ENCODE results near the gene VDR. TPM values are rescaled to one million over a fixed set of nuclear protein-coding genes. Genes with fewer than 3 reads are reported as not detected.

VDR gene
- polyA plus RNA-seq, 3 donors, result 6.0 to 14.8 (median 12.8) TPM

- Histone ChIP-seq H3K27ac (ENCODE audit: low read depth in 1 of 2, low read length in 2 of 2) (no peak overlapping the region), H3K36me3 (replicated peaks in 1 of 2; ENCODE audit: control insufficient read depth in 1 of 2, insufficient read depth in 2 of 2, low read length in 2 of 2) (no peaks in the 10 kb centered on the region), H3K4me2 (replicated peaks; ENCODE audit: extremely low read depth, low read length, poor library complexity, severe bottlenecking) (no peak overlapping the region), H2AFZ (ENCODE audit: insufficient read depth, low read depth, low read length, poor library complexity, severe bottlenecking) (no peak overlapping the region), H4K20me1 (ENCODE audit: insufficient read depth, low read length) (no peaks in the 10 kb centered on the region), H3K9ac (ENCODE audit: insufficient read depth, low read length, poor library complexity, severe bottlenecking) (no peak overlapping the region), H3K4me1 (ENCODE audit: control insufficient read depth in 1 of 2, insufficient read depth in 2 of 2, low read length in 2 of 2) (no peaks in the 10 kb centered on the region), H3K4me3 (replicated peaks in 1 of 3; ENCODE audit: low read depth in 2 of 3, low read length in 3 of 3) (no peak overlapping the region), H3K9me3 (replicated peaks in 1 of 2; ENCODE audit: control insufficient read depth in 1 of 2, insufficient read depth in 1 of 2, low read length in 2 of 2) (no peaks in the 10 kb centered on the region), H3K79me2 (ENCODE audit: insufficient read depth, low read length) (no peaks in the 10 kb centered on the region), H3K27me3 (ENCODE audit: control insufficient read depth in 2 of 2, insufficient read depth in 2 of 2, low read length in 2 of 2) (peaks cover 0 to 6% of the 10 kb centered on the region in 2 donors)
- H3K27ac Mint-ChIP-seq, result no peak overlapping the region
- no peak overlapping the region for H3K4me3 Mint-ChIP-seq
- WGBS (ENCODE audit: insufficient coverage), result no CpG with 5 or more reads among the region's 1 CpG
- intact Hi-C loops (cut with micrococcal nuclease), result no loop called here
- no peaks in the 10 kb centered on the region for H3K9me3 Mint-ChIP-seq
- no peaks in the 10 kb centered on the region for H3K4me1 Mint-ChIP-seq
- H3K27me3 Mint-ChIP-seq (ENCODE audit: low read depth in 3 of 3), result peaks cover 0 to 10% (median 8%) of the 10 kb centered on the region in 3 donors
- TF ChIP-seq CTCF (IDR thresholded peaks at IDR 0.05), result no peak
- H3K36me3 Mint-ChIP-seq, result no peaks in the 10 kb centered on the region
- no peak for DNase-seq
These were observed 17.1 kb upstream of the VDR start for GRCh38 chr12:47921907-47922306.

GRCh38 chr12:47920913-47921312, 16.1 kb upstream of the VDR start:
- DNase-seq, result no peak
- Histone ChIP-seq H3K4me2 (replicated peaks; ENCODE audit: extremely low read depth, low read length, poor library complexity, severe bottlenecking) (no peak overlapping the region), H4K20me1 (ENCODE audit: insufficient read depth, low read length) (no peaks in the 10 kb centered on the region), H3K27me3 (ENCODE audit: control insufficient read depth in 2 of 2, insufficient read depth in 2 of 2, low read length in 2 of 2) (peaks cover 0 to 6% of the 10 kb centered on the region in 2 donors), H3K4me1 (ENCODE audit: control insufficient read depth in 1 of 2, insufficient read depth in 2 of 2, low read length in 2 of 2) (no peaks in the 10 kb centered on the region), H3K4me3 (replicated peaks in 1 of 3; ENCODE audit: low read depth in 2 of 3, low read length in 3 of 3) (no peak overlapping the region), H3K79me2 (ENCODE audit: insufficient read depth, low read length) (no peaks in the 10 kb centered on the region), H3K27ac (ENCODE audit: low read depth in 1 of 2, low read length in 2 of 2) (no peak overlapping the region), H2AFZ (ENCODE audit: insufficient read depth, low read depth, low read length, poor library complexity, severe bottlenecking) (no peak overlapping the region), H3K9ac (ENCODE audit: insufficient read depth, low read length, poor library complexity, severe bottlenecking) (no peak overlapping the region), H3K9me3 (replicated peaks in 1 of 2; ENCODE audit: control insufficient read depth in 1 of 2, insufficient read depth in 1 of 2, low read length in 2 of 2) (no peaks in the 10 kb centered on the region), H3K36me3 (replicated peaks in 1 of 2; ENCODE audit: control insufficient read depth in 1 of 2, insufficient read depth in 2 of 2, low read length in 2 of 2) (no peaks in the 10 kb centered on the region)
- Mint-ChIP-seq H3K9me3 (no peaks in the 10 kb centered on the region), H3K27ac (no peak overlapping the region), H3K36me3 (no peaks in the 10 kb centered on the region), H3K4me1 (no peaks in the 10 kb centered on the region), H3K27me3 (ENCODE audit: low read depth in 3 of 3) (peaks cover 0 to 10% (median 8%) of the 10 kb centered on the region in 3 donors), H3K4me3 (no peak overlapping the region)
- no peak for TF ChIP-seq CTCF (IDR thresholded peaks at IDR 0.05)
- WGBS (ENCODE audit: insufficient coverage), result 97% methylated on average over 5 of the region's 6 CpGs
- intact Hi-C loops (cut with micrococcal nuclease), result no loop called here
